HG03159 (cell line): ENCODE data around the gene AUTS2.

Source experiments
- ATAC-seq: cut with Tn5 transposase; IDR thresholded peaks from one replicate; pipeline ENCODE4 v1.9.1; 2021; ENCODE audit warnings: mild to moderate bottlenecking, moderate library complexity; ENCODE audit not compliant: unreplicated experiment

AUTS2 gene

DNA sequence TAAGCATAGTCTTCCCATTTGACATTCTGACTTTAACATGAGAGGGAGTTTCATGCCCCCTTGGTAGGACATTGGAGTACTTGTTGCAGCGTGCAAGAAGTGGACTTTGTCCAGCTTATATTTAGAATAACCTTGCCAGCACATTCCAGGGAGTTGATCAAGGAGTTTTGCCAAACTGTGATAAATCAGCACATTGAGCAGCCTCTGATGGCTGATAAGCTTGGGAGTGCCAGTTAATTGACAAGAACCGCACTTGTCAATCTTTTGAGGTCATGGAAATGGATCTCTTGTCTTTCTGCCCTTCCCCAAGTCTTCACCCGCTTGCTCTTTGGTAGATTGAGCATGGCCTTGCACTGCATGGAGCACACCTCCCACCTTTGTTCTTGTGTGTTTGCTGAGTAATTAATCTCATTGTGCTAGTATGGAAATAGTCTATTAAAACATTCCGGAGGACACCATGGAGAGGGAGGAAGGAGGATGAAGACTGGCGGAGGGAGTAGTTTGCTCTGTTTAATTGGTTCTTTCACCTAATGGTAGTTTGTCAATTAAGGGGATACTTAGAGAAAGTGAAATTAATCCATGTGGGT lies 865.2 kb downstream of the AUTS2 start:
- ATAC-seq, result no peak

DNA sequence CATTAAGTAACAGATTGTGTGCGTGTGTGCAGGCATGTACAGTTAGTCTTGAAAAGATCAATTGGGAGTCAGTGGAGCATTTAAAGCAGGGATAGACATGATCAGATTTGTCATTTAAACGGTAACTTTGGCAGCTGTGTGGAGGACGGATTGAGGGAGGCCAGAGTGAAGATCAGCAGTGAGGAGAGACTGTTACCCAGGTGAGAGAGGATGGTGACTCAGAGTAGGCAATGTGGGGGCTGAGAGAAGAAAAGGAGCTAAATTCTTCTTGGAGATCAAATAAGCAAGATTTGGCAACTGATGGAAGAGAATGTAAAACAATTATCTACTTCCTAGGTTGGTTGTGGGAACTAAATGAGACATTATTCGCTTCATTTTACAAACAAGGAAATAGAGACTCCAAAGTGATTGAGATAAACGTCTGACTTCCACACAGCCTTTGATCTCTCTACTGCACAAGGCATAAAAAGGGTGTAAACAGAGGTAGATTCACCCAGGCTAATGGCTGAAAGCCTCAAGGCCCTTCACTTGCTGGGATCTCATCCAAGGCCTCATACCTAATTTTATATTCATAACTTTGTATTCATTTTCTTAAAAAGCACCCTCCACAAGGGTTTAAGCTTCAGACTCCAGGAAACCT lies 868.6 kb downstream of the AUTS2 start:
- no peak for ATAC-seq

DNA sequence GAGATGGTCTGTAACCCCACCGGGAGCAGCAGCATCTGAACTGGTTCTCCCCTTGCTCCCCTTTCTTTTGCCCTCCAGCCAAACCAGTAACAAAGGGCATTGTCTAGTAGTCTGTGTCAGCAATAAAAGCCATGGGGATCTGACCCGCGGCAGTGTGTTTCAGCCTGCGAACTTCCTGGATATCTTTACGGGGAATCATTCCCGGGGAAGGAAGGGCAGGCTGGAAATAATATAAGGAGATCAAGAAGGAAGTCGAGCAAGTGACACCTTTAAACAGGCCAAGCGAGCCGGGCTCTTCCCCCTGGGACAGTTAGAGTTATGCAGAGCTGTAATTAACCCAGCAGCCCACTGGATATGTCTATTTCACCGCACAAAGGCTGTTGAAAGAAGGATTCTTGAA lies 872.5 kb downstream of the AUTS2 start:
- no peak for ATAC-seq

DNA sequence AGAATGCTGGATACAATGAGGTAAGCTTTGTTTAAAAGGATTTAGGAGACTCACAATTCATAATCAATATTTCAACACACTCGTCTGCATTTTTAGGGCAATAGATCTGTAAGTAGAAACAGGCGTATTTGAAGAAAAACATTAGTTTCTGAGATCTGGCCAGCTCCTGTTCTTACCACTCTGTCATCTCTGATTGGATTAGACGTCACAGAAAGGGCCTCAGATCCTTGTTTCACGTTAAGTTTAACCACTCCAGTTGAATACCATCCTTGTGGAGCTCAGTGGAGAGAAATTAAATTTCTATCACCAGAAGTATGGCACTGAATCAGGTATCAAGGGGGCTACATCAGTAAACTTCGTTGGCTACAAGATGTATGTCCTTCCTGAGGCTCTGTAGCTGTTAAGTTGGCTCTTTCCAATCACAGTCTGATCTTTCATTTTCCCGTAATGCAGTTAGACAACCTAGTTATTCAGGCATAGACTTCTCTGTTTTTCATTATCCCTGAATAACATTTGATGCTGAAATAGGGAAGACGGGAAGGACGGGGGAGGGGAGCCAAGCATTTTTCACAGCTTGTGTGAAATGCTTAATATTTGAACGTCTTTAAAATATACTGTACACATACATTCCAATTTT lies 874.4 kb downstream of the AUTS2 start:
- ATAC-seq, result no peak

DNA sequence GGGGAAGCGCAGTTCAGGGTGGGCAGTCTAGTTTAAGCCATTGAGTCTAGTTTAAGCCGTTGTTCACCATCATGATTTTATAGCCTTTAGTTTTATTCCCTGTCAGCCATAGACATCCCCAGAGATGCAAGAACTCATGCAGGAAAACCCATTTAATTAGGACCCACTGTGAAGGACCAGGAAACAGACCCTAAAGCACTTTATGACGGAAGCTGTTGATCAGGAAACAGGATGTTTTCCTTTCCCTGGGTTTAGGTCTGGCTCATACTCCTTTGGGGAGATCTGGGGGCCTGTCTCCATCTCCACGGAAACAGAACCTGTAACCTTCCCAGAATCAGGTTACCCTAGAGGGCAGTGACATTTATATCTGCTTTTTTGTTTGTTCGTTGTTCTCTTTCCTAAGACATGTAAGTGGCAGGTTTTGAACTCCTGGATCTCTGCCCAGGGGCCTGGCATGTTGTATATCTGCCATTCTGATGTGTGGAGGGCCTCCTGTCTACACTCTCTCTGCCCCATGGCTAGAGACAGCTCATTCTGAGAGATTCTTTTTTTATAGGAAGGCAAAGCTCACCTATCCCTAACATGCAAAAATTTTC lies 876.5 kb downstream of the AUTS2 start:
- ATAC-seq, result no peak

DNA sequence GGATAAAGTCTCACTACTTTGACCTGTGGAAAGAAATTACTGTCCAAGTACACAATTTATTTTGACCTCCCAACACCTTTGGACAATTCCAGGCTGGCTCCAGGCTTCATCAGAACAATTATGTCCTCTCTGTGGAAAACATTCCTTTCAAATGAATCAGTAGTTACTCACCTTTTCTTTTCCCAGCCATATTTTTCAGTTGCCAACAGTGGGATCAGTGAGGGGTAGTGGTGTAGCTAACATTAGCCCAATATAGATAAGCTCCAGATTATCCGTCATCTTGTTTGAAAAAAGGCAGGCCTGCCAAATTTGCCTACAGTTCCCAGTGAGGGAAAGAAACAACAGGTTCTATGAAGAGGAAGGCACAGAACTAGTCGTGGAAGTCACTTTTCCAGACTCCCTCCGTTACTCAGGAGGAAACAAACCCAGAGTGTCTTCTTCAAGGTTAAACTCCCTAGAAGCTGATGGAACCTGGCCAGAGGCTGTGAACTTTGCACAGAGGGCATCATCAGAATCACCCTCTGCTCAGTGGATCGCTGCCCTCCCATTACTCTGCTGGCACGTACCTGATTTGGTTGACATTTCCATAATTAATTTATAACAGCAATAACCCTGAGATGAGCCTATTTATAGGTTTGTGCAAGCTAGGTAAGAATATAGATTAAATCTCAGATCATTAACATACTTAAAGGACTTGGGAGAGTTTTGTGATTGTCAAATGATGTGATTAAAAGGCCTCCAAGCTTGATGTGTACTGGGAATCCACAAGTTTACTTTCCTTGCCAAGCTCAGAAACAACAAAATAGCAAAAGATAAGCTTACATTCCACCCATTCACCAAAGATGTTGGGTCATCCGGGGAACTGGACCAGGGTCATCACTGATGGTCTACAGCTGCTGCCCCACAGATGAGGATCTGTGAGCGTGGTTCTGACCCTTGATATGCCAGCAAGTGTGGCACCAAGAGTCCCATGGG lies 879.0 kb downstream of the AUTS2 start:
- ATAC-seq, result no peak

DNA sequence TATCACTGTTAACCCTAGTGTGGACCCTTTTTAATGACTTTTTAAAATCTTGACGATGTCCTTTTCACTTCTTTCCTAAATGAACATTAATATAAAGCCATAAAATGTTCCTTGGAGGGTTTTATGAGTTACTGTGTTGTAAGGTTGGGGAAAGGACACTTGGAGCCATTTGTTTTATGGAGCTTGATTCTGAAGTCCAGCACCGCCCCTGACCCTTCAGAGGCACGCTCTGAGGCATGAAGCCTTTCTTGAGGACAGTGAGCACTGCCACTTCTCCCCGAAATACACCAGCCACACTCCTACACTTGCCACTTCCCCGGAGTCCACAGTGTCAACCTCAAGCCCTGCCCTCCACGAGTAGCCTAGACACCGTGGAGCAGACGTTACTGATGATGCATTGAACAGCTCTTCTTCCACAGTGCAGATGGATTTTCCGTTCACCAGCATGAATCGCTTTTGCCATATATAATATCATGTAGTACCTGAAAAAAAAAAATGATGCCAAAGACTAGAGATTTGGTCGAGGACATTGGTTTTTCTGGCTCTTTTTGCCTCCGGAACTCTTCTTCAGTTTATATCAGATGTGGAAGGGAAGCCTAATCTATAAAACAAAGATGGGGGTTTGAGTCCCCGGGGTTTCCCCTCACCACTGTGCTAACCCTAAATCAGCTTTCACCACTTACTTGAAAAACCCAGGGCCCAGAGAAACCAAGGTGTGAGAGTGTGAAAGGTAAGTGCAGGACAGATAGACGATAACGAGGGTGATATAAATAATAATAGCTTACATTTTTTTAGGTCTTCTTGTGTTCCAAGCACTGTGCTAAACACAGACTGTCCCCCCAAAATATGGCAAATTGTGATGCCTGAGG lies 881.1 kb downstream of the AUTS2 start:
- no peak for ATAC-seq

DNA sequence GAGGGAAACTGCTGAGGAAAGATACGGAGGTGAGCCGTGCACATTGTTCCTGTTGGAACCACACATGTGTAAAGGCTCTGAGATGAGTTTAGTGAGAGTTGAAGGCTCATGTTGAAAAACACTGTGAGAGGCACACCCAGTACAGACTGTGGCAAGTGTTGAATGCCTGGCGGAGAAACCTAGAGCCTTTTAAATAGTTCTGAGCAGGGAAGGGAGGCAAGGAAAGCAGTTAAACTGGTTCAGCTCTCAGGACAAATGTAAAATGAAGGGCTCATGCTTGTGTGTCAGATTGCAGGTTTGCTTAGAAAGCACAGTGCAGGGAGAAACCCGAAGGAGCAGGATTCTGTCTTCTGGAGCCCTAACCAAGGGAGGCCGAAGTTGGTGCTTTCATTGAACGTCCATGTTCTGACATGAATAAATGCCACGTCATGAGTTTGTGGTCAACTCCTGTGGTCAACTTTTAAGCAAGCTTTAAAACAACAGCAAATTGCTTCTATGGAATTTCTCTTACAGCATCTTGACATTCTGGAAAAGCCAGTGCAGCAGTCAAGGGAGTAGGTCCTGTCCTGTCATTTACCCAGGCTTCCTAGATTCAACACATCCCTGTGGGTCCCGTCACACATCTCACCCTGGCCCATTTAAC lies 882.8 kb downstream of the AUTS2 start:
- no peak for ATAC-seq

DNA sequence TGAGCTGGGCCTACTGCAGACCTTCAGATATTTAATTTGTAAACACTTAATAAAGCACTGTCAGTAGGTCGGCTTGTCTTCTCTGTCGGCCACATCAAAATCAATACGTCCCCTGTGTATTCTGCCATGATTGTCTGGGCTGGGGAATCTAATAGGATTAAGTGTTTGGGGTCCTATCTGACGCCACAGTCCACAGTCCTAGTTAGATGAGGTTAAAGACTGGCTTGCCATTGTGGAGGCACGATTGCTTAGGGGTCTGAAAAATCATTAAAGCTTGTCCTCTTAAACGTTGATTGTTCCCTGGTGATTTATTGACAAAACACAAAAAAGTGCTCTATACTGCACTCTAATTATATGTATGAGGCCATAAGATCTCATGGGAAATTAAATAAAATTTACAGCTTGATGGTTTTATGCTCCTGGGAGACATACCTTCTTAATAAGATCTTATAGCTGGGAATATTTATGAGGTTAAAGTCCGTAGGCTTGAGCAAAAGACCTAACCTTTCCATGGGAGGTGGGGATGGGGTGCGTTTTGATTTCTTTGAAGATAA lies 883.4 kb downstream of the AUTS2 start:
- ATAC-seq, result no peak

DNA sequence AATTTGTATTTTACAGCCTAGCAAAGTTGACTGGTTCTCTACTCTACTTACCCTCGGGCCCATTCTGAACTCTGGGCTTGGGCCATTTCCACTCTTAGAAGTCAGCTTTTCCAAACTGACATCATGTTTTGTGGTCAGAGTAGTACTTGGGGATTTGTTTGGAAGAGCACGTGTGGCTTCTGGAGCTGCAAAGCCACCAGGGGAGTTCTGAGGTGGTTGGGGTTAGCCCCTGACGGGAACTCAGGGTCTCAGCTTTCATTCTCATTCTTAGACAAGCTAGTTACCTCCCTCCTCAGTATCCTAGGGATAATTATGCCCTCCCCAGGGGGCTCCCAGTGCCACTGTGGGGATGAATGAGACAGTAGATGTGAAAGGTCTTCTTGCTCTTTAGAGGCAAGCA lies 886.0 kb downstream of the AUTS2 start:
- no peak for ATAC-seq

DNA sequence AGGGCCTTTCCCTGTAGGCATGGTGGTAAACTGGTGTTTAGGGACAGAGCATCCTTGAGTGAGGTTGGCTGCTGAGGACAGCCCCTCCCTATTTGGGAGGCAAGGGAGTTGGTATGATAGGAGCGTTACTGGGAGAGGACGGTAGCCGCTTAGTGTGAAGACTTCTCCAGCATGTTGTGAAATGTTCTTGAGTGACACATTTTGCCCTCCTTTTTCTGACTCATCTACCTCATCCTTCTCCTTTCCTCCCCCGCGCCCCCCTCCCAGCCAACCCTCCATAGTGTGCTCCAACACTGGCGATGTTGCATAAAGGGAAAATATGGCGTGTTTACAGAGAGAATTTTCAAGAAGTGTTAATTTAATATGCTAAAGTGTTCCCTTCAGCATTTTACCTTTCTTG lies 888.7 kb downstream of the AUTS2 start:
- ATAC-seq, result no peak

DNA sequence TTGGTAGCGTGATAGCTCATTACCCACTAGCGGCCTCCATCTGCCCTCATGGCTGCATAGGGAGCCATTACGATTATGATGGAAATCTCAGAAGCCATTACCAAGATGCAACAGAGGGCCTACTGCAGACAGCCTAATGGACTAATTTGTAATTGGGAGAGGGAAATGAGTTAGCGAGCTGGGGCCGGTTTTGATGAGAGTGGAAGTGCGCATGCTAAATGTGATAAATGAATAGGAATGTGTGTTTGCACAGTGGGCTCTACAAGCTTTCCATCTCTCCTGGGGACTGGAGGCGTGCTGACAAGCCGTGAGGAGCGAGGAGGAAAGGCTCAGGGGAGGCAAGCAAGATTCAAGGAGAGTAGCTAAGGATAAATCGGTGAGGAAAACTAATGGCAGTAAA lies 889.2 kb downstream of the AUTS2 start:
- no peak for ATAC-seq

DNA sequence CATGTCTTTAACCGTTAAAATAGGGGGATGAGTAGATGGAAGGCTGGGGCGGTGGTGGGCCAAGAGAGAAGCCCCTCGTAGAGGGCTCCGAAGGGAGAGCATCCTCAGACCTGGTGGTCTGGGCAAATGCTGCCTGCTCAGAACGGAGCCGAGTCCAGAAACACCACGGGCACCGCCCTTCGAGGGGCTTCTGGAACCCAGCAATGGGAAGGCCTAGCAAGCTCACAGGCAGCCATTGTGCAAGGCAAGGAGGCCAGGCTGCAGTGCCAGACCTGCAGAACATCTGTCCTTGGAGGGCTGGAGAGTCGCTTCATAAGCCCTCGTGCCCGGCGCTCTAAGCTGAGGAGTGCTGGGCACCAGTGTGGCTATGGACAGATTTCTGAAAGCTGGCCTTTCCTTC lies 889.6 kb downstream of the AUTS2 start:
- no peak for ATAC-seq

DNA sequence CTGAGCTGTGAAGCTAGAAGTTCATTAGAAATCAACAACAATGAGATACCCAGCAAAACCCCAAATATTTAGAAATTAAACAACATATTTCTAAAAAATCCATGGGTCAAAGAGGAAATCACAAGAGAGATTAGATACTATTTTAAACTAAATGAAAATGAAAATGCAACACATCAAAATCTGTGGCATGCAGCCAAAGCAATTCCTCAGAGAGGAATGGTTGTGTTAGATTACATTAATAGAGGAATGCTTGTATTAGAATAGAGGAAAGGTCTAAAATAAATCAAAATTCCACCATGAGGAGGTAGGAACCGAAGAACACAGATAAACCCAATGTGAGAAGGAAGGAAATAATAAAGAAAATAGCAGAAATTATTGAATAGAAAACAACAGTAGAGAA lies 891.5 kb downstream of the AUTS2 start:
- no peak for ATAC-seq

DNA sequence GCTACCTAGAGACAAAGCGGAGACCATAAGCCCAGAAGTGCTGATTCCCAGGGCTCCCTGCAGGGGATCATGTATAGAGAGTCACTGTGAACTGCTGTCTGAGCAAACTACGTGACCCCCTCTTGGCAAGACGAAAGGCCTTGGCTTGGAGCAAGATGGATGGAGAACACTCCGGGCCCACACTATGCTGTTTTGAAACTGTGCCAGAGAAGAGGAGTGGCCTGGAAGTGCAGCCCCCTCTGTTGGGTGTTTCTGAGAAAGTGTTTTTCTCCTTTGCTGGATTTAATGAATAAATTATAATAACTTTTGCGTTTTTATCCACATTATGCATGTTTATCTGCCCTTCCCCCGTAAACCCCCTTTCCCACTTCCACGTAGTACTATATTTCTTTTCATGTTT lies 894.4 kb downstream of the AUTS2 start:
- no peak for ATAC-seq

DNA sequence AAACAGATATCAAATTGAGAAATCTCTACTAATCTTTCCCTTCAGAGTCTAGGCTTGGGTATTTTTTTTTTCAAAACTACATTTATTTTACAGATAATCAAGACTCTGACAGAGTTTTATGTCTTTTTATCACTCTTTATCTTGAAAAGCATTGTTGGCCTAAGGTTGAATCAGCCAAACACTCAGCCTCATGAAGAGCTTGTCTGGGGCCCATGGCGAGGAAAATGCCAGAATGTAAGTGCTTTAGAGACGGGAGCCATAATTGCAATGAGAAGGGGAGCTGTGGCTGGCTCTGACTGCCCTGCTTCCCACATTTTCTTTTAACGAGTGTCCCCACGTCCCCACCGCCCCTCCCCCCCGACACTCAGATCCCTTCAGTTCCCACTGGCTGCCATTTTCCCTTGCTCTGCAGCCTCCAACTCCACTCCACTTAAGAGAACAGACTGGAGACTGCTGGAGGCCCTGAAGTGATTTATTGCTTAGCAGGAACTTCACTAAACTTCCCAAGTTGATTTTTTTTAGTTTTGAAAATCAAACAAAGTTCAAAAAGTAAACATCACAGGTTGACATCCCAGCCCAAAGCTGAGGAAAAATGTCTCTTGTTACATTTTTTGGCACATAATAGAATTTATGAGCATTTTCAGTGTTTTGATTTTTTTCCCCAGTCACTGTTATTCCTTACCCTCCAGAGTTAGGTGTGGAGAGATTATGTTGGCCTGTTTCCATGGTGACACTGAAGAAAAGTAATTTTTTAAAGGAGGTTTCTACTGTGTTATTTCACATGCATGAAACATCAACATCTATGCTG lies 896.2 kb downstream of the AUTS2 start:
- ATAC-seq, result no peak

DNA sequence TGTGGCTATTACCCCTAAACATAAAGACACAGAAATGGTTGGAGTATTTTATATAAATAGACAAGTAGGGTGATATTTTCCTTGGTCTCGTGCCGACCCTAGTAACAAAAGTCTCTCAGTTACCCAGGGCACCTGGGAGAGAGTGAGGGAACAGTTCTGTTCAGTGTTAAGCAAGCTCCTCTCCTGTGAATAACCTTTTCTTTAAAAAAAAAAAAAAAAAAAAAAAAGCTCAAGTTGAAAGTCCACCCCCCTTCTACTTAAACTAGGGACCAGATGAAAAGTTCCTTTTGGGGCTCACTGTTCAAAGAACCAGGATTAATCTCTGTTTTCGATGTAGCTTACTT lies 896.7 kb downstream of the AUTS2 start:
- no peak for ATAC-seq

DNA sequence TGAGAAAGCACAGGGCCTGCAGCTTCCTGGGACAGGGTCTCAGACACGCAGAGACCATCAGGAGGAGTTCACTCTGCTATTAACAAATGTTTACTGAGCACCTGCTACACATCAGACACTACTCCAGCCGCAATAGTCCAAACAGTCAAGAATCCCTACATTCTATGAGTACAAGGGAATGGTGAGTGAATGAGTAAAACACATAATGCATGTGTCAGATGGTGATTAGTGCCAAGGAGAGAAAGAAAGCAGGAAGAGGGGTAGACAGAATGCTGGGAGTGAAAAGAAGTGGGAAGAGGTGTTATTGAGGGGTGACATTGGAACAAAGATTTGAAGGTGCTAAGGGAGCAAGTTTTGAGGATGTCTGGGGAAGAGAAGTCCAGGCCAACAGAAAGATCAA lies 899.5 kb downstream of the AUTS2 start:
- no peak for ATAC-seq
